Keratinocyte (primary cell): Measurements from ENCODE around the gene RECK.

Experiments used
- EZH2 ChIP-seq: IDR thresholded peaks from one replicate; pipeline ENCODE4 v1.6.1; 2012; ENCODE audit warnings: inconsistent platforms, mild to moderate bottlenecking, low read length, moderate library complexity
- TF ChIP-seq, protein P1 (sequence below), 3 experiments: IDR thresholded peaks in 1 of 3; conservative IDR thresholded peaks in 1 of 3; optimal IDR thresholded peaks in 1 of 3; 2 replicates in 2 of 3; 3 replicates in 1 of 3; pipeline versions ENCODE3 to v1.5.1; 2011; ENCODE audit warnings: low read length in 3 of 3, mild to moderate bottlenecking in 3 of 3, moderate library complexity in 2 of 3, control low read depth in 1 of 3, inconsistent platforms in 1 of 3; ENCODE audit not compliant: insufficient read depth in 2 of 3; ENCODE audit errors: extremely low read depth in 1 of 3

DNA sequence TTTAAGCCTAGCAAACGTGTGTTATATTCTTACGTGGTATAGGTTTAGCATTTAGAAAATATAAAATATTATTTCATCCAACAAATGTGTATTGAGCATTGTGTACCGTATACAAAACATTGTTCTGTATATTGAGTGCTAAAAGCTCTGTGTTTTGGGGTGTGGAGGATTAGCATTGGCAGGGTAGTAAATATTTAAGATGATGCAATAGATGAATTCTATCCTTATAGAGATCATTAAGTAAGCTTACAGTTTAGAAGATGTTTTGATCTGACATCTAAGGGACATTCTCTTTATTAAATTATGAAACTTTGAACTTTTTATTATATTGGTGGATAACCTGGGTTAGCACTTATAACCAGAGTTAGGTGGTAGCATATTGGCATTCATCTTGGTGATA, 51.3 kb downstream of the RECK start:
- TF ChIP-seq, protein P1, sequence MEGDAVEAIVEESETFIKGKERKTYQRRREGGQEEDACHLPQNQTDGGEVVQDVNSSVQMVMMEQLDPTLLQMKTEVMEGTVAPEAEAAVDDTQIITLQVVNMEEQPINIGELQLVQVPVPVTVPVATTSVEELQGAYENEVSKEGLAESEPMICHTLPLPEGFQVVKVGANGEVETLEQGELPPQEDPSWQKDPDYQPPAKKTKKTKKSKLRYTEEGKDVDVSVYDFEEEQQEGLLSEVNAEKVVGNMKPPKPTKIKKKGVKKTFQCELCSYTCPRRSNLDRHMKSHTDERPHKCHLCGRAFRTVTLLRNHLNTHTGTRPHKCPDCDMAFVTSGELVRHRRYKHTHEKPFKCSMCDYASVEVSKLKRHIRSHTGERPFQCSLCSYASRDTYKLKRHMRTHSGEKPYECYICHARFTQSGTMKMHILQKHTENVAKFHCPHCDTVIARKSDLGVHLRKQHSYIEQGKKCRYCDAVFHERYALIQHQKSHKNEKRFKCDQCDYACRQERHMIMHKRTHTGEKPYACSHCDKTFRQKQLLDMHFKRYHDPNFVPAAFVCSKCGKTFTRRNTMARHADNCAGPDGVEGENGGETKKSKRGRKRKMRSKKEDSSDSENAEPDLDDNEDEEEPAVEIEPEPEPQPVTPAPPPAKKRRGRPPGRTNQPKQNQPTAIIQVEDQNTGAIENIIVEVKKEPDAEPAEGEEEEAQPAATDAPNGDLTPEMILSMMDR (optimal IDR thresholded peaks at IDR 0.05 in 1 of 3, IDR thresholded peaks at IDR 0.05 in 1 of 3, conservative IDR thresholded peaks at IDR 0.05 in 1 of 3; ENCODE audit: extremely low read depth in 1 of 3, insufficient read depth in 2 of 3, low read length in 3 of 3) = no peak
- no peak for TF ChIP-seq EZH2
